Measurements from ENCODE around the gene TACC3.

Gene TACC3

DNA sequence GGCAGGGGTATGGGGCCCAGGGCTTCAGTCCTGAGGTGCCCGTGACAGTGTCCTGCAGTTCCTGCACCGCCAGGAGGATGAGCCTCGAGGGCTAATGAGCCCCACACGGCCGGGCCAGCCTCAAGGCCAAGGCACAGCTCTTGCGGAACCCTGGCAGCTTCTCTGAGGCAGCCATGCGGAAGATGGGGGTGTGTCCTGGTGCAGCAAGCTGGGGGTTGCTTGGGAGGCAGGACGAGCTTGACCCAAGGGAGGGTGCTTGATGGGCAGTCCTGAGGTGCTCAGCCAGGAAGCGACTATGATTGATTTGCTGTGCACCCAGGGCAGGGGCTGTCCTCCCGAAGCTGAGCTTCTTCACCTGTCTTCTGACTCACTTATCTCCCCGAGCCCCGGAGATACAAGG is 62.6 kb downstream of the TACC3 start:
- no peak for DNase-seq (ENCODE audit: extremely low read depth, low read depth)
- H3K4me3 ChIP-seq (replicated peaks; ENCODE audit: low read depth, low read length), result no peak overlapping the region
- TF ChIP-seq, protein P1, sequence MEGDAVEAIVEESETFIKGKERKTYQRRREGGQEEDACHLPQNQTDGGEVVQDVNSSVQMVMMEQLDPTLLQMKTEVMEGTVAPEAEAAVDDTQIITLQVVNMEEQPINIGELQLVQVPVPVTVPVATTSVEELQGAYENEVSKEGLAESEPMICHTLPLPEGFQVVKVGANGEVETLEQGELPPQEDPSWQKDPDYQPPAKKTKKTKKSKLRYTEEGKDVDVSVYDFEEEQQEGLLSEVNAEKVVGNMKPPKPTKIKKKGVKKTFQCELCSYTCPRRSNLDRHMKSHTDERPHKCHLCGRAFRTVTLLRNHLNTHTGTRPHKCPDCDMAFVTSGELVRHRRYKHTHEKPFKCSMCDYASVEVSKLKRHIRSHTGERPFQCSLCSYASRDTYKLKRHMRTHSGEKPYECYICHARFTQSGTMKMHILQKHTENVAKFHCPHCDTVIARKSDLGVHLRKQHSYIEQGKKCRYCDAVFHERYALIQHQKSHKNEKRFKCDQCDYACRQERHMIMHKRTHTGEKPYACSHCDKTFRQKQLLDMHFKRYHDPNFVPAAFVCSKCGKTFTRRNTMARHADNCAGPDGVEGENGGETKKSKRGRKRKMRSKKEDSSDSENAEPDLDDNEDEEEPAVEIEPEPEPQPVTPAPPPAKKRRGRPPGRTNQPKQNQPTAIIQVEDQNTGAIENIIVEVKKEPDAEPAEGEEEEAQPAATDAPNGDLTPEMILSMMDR (IDR thresholded peaks at IDR 0.05; ENCODE audit: low read depth, low read length, missing control alignments), result no peak

DNA sequence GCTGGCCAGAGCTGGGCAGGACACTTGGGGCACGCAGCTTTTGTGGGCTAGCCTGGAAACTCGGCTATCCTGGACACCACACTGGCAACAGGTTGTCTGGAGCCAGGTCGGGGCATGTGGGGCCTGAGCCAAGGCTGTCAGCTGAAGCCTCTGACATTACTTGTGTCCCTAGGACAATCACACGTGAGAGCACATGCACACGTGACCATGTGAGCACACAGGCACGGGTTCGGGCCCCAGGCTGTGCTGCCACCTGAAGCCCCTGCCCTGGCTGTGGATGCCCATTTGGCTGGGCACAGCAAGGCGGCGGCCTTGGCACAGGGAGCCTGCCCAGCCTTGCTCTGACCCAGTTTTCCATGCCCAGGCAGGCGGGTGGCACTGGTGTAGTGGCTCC is 63.1 kb downstream of the TACC3 start:
- H3K4me3 ChIP-seq (replicated peaks; ENCODE audit: low read depth, low read length), result no peak overlapping the region
- no peak for DNase-seq (ENCODE audit: extremely low read depth, low read depth)
- TF ChIP-seq, protein P1 (IDR thresholded peaks at IDR 0.05; ENCODE audit: low read depth, low read length, missing control alignments), result no peak

DNA sequence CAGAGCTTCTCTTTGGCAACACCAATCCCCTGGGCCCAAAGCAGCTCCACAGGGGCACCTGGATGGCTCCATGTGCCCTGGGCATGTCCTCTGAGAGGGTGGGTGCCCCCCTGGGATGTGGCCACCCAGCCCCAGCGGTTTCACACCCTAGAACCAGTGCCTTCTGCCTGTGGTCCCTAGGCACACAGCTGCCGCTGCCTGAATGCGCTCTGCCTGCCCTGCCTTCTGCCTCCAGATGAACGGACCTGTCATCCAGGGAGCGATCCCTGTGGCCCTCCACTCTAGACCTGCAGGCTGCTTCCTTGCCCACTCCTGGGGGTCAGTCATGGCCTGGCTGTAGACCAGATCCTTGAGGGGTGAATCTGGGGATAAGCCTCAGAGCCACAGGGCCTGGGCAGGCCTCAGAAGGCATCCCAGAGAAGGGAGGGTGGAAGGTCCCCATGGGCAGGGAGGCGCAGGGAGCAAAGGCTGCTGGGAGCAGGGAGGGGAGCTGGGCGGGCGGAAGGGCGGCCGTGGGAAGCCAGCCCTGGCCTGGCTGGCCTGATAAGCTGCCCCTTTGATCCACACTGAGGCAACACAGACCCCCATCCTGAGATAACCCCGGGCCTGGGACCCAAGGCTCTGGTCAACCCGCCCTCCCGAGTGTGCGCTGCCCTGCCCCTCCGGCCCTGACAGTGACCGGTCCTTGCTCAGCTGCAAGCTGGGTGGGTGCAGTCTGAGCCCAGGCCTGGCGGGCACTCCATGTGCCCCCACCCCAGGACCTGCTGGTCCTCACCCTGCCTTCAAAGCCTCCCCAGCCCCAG is 63.7 kb downstream of the TACC3 start:
- TF ChIP-seq, protein P1 (IDR thresholded peaks at IDR 0.05; ENCODE audit: low read depth, low read length, missing control alignments), result no peak
- H3K4me3 ChIP-seq (replicated peaks; ENCODE audit: low read depth, low read length), result no peak overlapping the region
- no peak for DNase-seq (ENCODE audit: extremely low read depth, low read depth)

DNA sequence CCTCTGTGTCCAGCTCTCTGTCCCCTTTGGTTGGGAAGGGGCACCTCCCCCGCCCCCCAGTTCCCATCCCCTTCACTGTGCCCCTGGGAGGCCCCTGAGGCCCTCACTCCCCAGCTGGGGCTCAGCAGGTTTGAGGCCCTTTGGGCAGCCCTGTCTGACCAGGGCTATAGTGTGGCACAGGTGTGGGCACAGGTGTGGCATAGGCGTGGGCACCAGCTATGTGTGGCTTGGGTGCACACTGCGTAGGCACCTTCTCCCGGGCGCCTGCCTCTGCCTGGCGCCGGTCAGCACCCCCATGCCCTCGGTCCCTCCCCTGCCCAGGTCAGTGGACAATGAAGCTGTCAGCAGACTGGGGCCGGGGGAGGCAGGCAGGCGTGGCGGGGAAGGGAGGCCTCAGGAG is 64.3 kb downstream of the TACC3 start:
- TF ChIP-seq, protein P1 (IDR thresholded peaks at IDR 0.05; ENCODE audit: low read depth, low read length, missing control alignments), result no peak
- no peak overlapping the region for H3K4me3 ChIP-seq (replicated peaks; ENCODE audit: low read depth, low read length)
- DNase-seq (ENCODE audit: extremely low read depth, low read depth), result no peak

DNA sequence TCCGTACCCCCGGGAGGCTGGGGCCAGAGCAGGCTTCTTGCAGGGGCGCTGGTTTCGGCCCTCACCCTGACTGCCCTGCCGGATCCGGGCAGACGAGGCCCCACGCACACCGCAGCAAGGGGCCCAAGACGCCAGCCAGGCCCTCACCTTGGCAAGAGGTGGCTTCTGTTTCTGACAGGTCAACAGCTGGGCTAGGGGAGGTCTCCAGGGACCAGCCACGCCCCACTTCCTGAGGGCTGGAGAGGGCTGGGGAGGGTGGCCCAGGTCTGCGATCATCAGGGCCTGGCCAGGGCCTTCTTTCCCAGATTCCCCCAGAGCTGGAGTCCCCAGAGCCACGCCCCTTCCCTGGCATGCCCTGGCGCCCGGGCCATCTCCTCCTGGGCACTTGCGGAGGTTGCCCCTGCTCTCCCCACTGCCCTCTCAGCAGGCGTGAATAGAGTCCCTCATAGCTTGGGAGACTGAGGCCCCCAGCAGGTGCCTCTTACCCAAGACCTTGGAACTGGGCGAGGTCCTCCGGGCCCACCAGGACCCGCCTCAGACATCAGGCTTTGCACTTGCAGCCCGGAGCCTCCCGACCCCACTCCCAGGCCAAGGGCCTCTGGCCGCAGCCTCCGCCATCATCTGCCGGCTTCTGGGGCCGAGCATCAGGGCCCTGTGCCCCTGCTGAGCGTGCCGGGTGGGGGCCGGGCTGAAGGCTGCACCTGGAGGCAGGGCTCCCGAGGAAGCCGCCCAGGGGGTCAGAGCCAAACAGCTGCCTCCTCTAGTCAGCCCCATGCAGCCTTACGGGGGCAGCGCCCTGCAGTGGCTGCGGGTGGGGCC is 65.4 kb downstream of the TACC3 start:
- H3K4me3 ChIP-seq (replicated peaks; ENCODE audit: low read depth, low read length), result no peak overlapping the region
- TF ChIP-seq, protein P1 (IDR thresholded peaks at IDR 0.05; ENCODE audit: low read depth, low read length, missing control alignments), result no peak
- DNase-seq (ENCODE audit: extremely low read depth, low read depth), result no peak

DNA sequence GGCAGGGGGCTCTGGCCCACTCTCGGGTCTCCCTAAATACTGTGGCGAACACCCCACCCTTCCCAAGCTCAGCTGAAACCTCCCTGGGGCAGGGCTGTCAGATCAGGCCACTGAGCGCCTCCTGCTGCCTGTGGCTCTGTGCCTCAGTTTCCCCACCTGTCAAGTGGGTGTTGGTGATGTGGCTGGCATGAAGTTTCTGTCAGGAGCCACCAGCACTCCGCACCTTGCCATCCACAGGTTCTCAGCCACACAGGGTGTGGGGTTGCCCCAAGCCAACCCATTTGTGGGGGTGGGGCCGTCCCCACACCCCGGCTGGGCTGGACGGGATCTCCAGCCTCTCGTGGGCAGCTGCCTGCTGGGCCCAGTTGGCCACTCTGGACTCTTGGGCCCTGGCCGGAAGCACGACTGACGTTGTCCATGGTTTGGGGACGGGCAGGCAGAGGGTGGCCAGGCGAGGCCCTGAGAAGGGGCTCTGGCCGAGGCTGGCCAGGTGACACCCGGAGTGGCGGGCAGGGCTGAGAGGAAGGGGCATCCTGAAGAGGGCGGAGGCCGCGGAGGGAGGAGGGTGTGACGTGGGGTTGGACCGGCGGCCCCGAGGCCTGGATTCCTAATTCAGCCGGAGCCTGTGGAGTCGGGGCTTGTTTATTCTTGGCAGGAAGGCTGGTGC is 66.2 kb downstream of the TACC3 start:
- TF ChIP-seq, protein P1 (IDR thresholded peaks at IDR 0.05; ENCODE audit: low read depth, low read length, missing control alignments), result no peak
- no peak overlapping the region for H3K4me3 ChIP-seq (replicated peaks; ENCODE audit: low read depth, low read length)
- DNase-seq (ENCODE audit: extremely low read depth, low read depth), result no peak

All from HFF-Myc (cell line).